ENCODE measurements around the gene SLC19A1.

Gene SLC19A1

GRCh38 chr21:45583831-45584509 is 41.7 kb upstream of the SLC19A1 start:
- no peak overlapping the region for H3K27ac ChIP-seq (ENCODE audit: low read depth in 2 of 2, low read length in 2 of 2)
- H3K36me3 ChIP-seq (ENCODE audit: control insufficient read depth in 2 of 2, insufficient read depth in 2 of 2, low read length in 2 of 2) = no peaks in the 10 kb centered on the region
- H3K9ac ChIP-seq (ENCODE audit: low read depth in 1 of 2, low read length in 2 of 2) = no peak overlapping the region
- H3K4me3 ChIP-seq (ENCODE audit: low read length in 2 of 2) = no peak overlapping the region
- H3K9me3 ChIP-seq (ENCODE audit: control insufficient read depth in 2 of 2, low read length in 2 of 2) = peaks cover 5 to 8% of the 10 kb centered on the region in 2 donors
- H3K4me1 ChIP-seq (ENCODE audit: control insufficient read depth in 2 of 2, insufficient read depth in 2 of 2, low read length in 2 of 2) = no peaks in the 10 kb centered on the region
- H3K27me3 ChIP-seq (ENCODE audit: control insufficient read depth in 2 of 2, insufficient read depth in 2 of 2, low read length in 2 of 2) = peaks cover 0 to 2% of the 10 kb centered on the region in 2 donors

GRCh38 chr21:45582128-45582527 is 39.9 kb upstream of the SLC19A1 start:
- Histone ChIP-seq H3K36me3 (ENCODE audit: control insufficient read depth in 2 of 2, insufficient read depth in 2 of 2, low read length in 2 of 2) (no peaks in the 10 kb centered on the region), H3K9ac (ENCODE audit: low read depth in 1 of 2, low read length in 2 of 2) (no peak overlapping the region), H3K4me1 (ENCODE audit: control insufficient read depth in 2 of 2, insufficient read depth in 2 of 2, low read length in 2 of 2) (no peaks in the 10 kb centered on the region), H3K9me3 (ENCODE audit: control insufficient read depth in 2 of 2, low read length in 2 of 2) (peaks cover 5 to 8% of the 10 kb centered on the region in 2 donors), H3K27ac (ENCODE audit: low read depth in 2 of 2, low read length in 2 of 2) (no peak overlapping the region), H3K4me3 (ENCODE audit: low read length in 2 of 2) (no peak overlapping the region), H3K27me3 (ENCODE audit: control insufficient read depth in 2 of 2, insufficient read depth in 2 of 2, low read length in 2 of 2) (no peaks in the 10 kb centered on the region)

- peaks cover 5% of the 10 kb centered on the region in 2 donors for H3K9me3 ChIP-seq (ENCODE audit: control insufficient read depth in 2 of 2, low read length in 2 of 2)
- no peaks in the 10 kb centered on the region for H3K27me3 ChIP-seq (ENCODE audit: control insufficient read depth in 2 of 2, insufficient read depth in 2 of 2, low read length in 2 of 2)
- no peak overlapping the region for H3K9ac ChIP-seq (ENCODE audit: low read depth in 1 of 2, low read length in 2 of 2)
- H3K4me3 ChIP-seq (ENCODE audit: low read length in 2 of 2) = no peak overlapping the region
- H3K27ac ChIP-seq (ENCODE audit: low read depth in 2 of 2, low read length in 2 of 2) = no peak overlapping the region
- no peaks in the 10 kb centered on the region for H3K4me1 ChIP-seq (ENCODE audit: control insufficient read depth in 2 of 2, insufficient read depth in 2 of 2, low read length in 2 of 2)
- H3K36me3 ChIP-seq (ENCODE audit: control insufficient read depth in 2 of 2, insufficient read depth in 2 of 2, low read length in 2 of 2) = no peaks in the 10 kb centered on the region
Measured at GRCh38 chr21:45581322-45581712, 39.1 kb upstream of the SLC19A1 start.

- H3K27me3 ChIP-seq (ENCODE audit: control insufficient read depth in 2 of 2, insufficient read depth in 2 of 2, low read length in 2 of 2) = no peaks in the 10 kb centered on the region
- H3K4me3 ChIP-seq (ENCODE audit: low read length in 2 of 2) = no peak overlapping the region
- H3K9me3 ChIP-seq (ENCODE audit: control insufficient read depth in 2 of 2, low read length in 2 of 2) = no peaks in the 10 kb centered on the region
- no peak overlapping the region for H3K27ac ChIP-seq (ENCODE audit: low read depth in 2 of 2, low read length in 2 of 2)
- H3K9ac ChIP-seq (ENCODE audit: low read depth in 1 of 2, low read length in 2 of 2) = no peak overlapping the region
- no peaks in the 10 kb centered on the region for H3K36me3 ChIP-seq (ENCODE audit: control insufficient read depth in 2 of 2, insufficient read depth in 2 of 2, low read length in 2 of 2)
- no peaks in the 10 kb centered on the region for H3K4me1 ChIP-seq (ENCODE audit: control insufficient read depth in 2 of 2, insufficient read depth in 2 of 2, low read length in 2 of 2)
Measured at GRCh38 chr21:45580576-45581321, 38.5 kb upstream of the SLC19A1 start.

- H3K27ac ChIP-seq (ENCODE audit: low read depth in 2 of 2, low read length in 2 of 2) = no peak overlapping the region
- H3K27me3 ChIP-seq (ENCODE audit: control insufficient read depth in 2 of 2, insufficient read depth in 2 of 2, low read length in 2 of 2) = no peaks in the 10 kb centered on the region
- H3K36me3 ChIP-seq (ENCODE audit: control insufficient read depth in 2 of 2, insufficient read depth in 2 of 2, low read length in 2 of 2) = no peaks in the 10 kb centered on the region
- no peak overlapping the region for H3K4me3 ChIP-seq (ENCODE audit: low read length in 2 of 2)
- no peaks in the 10 kb centered on the region for H3K9me3 ChIP-seq (ENCODE audit: control insufficient read depth in 2 of 2, low read length in 2 of 2)
- H3K4me1 ChIP-seq (ENCODE audit: control insufficient read depth in 2 of 2, insufficient read depth in 2 of 2, low read length in 2 of 2) = no peaks in the 10 kb centered on the region
- no peak overlapping the region for H3K9ac ChIP-seq (ENCODE audit: low read depth in 1 of 2, low read length in 2 of 2)
Measured at GRCh38 chr21:45580181-45580575, 37.9 kb upstream of the SLC19A1 start.

GRCh38 chr21:45579383-45580180 is 37.3 kb upstream of the SLC19A1 start:
- no peak overlapping the region for H3K4me3 ChIP-seq (ENCODE audit: low read length in 2 of 2)
- H3K27ac ChIP-seq (ENCODE audit: low read depth in 2 of 2, low read length in 2 of 2) = no peak overlapping the region
- no peaks in the 10 kb centered on the region for H3K27me3 ChIP-seq (ENCODE audit: control insufficient read depth in 2 of 2, insufficient read depth in 2 of 2, low read length in 2 of 2)
- H3K9me3 ChIP-seq (ENCODE audit: control insufficient read depth in 2 of 2, low read length in 2 of 2) = no peaks in the 10 kb centered on the region
- no peaks in the 10 kb centered on the region for H3K4me1 ChIP-seq (ENCODE audit: control insufficient read depth in 2 of 2, insufficient read depth in 2 of 2, low read length in 2 of 2)
- no peaks in the 10 kb centered on the region for H3K36me3 ChIP-seq (ENCODE audit: control insufficient read depth in 2 of 2, insufficient read depth in 2 of 2, low read length in 2 of 2)
- no peak overlapping the region for H3K9ac ChIP-seq (ENCODE audit: low read depth in 1 of 2, low read length in 2 of 2)

GRCh38 chr21:45578811-45579381 is 36.7 kb upstream of the SLC19A1 start:
- Histone ChIP-seq H3K4me1 (ENCODE audit: control insufficient read depth in 2 of 2, insufficient read depth in 2 of 2, low read length in 2 of 2) (no peaks in the 10 kb centered on the region), H3K4me3 (ENCODE audit: low read length in 2 of 2) (no peak overlapping the region), H3K36me3 (ENCODE audit: control insufficient read depth in 2 of 2, insufficient read depth in 2 of 2, low read length in 2 of 2) (no peaks in the 10 kb centered on the region), H3K27me3 (ENCODE audit: control insufficient read depth in 2 of 2, insufficient read depth in 2 of 2, low read length in 2 of 2) (no peaks in the 10 kb centered on the region), H3K27ac (ENCODE audit: low read depth in 2 of 2, low read length in 2 of 2) (no peak overlapping the region), H3K9me3 (ENCODE audit: control insufficient read depth in 2 of 2, low read length in 2 of 2) (no peaks in the 10 kb centered on the region), H3K9ac (ENCODE audit: low read depth in 1 of 2, low read length in 2 of 2) (no peak overlapping the region)

GRCh38 chr21:45578176-45578801 is 36.0 kb upstream of the SLC19A1 start:
- Histone ChIP-seq H3K4me3 (ENCODE audit: low read length in 2 of 2) (no peak overlapping the region), H3K9me3 (ENCODE audit: control insufficient read depth in 2 of 2, low read length in 2 of 2) (no peaks in the 10 kb centered on the region), H3K9ac (ENCODE audit: low read depth in 1 of 2, low read length in 2 of 2) (no peak overlapping the region), H3K36me3 (ENCODE audit: control insufficient read depth in 2 of 2, insufficient read depth in 2 of 2, low read length in 2 of 2) (no peaks in the 10 kb centered on the region), H3K4me1 (ENCODE audit: control insufficient read depth in 2 of 2, insufficient read depth in 2 of 2, low read length in 2 of 2) (no peaks in the 10 kb centered on the region), H3K27ac (ENCODE audit: low read depth in 2 of 2, low read length in 2 of 2) (no peak overlapping the region), H3K27me3 (ENCODE audit: control insufficient read depth in 2 of 2, insufficient read depth in 2 of 2, low read length in 2 of 2) (no peaks in the 10 kb centered on the region)

- no peak overlapping the region for H3K27ac ChIP-seq (ENCODE audit: low read depth in 2 of 2, low read length in 2 of 2)
- H3K9me3 ChIP-seq (ENCODE audit: control insufficient read depth in 2 of 2, low read length in 2 of 2) = no peaks in the 10 kb centered on the region
- no peaks in the 10 kb centered on the region for H3K27me3 ChIP-seq (ENCODE audit: control insufficient read depth in 2 of 2, insufficient read depth in 2 of 2, low read length in 2 of 2)
- H3K36me3 ChIP-seq (ENCODE audit: control insufficient read depth in 2 of 2, insufficient read depth in 2 of 2, low read length in 2 of 2) = no peaks in the 10 kb centered on the region
- no peak overlapping the region for H3K4me3 ChIP-seq (ENCODE audit: low read length in 2 of 2)
- H3K9ac ChIP-seq (ENCODE audit: low read depth in 1 of 2, low read length in 2 of 2) = no peak overlapping the region
- no peaks in the 10 kb centered on the region for H3K4me1 ChIP-seq (ENCODE audit: control insufficient read depth in 2 of 2, insufficient read depth in 2 of 2, low read length in 2 of 2)
Measured at GRCh38 chr21:45577801-45578175, 35.5 kb upstream of the SLC19A1 start.
